ENCODE data around the gene LPAR3.
A peak's percentile ranks its signal among the peaks of the same experiment; 100 is the strongest.

LPAR3 gene

DNA sequence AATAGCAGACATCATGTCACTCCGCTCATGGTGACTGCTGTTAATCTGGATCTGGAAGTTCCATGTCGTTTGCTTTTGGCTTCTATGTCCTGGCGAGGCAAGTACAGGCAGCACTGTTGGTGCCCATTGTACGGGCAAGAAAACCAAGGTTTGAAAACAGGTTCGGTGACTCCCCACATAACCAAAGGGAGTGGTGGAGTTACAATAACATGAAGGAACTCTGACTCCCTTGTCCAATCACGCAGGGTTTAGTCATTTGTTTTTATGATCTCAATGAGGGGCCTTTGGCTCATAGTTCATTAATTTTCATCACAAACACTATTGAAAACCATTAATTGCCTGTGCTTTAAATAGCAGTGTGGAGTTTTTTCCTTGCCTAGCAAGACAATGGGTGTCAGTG lies 119.8 kb downstream of the LPAR3 start:
- no peak for DNase-seq

DNA sequence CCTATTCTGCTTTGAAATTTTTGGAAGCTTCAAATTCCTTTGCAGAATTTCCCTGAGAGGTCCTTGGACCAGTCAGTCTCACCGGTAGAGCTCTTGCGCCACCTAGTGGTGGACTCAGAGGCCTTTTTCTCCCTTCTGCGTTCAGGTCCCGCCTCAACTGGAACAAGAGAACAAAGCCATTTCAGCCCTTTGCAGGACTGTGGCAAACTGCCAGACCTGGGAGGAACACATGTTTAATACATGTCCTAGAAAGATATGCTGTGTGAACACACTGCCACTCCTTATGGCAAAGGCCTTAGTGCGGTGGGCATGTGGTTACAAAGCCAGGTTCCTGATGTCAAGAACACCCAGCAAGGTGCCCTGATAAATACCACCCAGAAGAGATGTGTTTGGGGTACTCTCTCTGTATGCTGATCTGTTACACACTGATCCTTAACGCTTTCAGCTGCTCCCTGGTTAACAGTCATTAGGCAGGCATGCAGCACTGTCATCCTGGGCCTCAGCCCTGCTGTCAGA lies 120.5 kb downstream of the LPAR3 start:
- peak; percentile 29 for DNase-seq

DNA sequence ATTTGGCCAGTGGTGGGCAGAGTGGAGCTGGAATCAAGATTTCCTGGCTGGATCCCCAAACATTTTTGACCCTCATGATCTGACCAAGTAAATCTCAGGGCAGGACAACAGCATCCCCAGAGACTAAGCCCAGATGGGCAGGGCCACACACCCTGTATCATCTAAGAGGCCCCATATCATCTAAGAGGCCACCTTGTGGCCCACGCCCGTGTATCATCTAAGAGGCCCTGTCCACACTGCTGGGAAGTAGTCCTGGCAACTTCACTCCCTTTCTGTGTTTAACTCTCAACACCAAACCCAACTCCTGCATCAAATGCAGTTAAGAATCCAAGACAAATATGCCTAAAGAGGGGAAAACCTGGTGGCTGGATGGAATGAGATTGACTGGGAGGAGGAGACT lies 121.1 kb downstream of the LPAR3 start:
- DNase-seq: no peak

DNA sequence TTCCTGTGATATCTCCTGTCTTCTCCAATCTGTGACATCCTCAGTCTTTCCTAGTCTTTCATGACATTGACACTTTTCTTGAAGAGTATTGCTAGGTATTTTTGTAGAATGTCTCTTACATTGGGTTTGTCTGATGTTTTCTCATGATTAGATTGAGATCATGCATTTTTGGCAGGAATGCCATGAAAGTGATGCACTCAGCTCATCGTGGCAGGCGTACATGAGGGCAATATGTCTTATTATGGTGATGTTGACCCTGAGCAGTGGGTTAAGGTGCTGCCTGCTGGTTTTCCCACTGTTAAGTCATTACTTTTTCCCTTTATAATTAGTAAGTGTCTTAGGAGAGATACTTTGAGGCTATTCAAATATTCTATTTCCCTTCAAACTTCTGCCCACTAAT lies 122.5 kb downstream of the LPAR3 start:
- DNase-seq: no peak

DNA sequence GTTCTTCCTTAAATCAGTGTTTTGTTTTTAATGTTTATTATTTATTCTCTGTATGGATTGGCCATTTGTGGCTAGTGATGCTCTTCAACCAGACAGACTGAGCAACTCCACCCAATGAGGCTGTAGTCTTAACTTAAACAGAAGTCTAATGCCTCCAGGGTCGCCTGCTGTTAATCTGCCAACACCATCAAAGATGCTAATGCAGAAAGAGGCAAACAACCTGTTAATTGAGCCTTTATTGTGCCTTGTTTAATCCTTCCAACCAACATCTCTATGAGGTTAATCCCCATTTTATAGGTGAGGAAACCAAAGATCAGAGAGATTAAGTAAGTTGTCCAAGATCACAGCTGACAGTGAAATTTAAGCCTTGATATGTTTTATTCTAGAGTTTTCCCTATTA lies 123.4 kb downstream of the LPAR3 start:
- DNase-seq: no peak

DNA sequence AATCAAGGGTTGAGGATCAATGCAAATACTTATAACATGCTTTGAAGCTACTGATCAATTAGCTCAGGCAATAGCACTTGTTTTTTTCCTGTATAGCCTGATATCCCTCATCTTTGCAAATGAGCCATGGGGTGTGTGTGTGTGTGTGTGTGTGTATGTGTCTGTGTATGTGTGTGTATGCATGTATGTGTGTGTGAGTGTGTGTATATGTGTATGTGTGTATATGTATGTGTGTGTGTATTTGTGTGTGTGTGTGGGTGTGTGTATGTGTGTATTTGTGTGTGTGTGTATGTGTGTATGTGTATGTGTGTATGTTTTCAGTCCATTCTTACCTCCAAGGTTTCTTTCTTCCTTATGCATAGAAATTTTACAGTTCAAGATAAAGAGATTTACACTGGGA lies 124.4 kb downstream of the LPAR3 start:
- DNase-seq: no peak

DNA sequence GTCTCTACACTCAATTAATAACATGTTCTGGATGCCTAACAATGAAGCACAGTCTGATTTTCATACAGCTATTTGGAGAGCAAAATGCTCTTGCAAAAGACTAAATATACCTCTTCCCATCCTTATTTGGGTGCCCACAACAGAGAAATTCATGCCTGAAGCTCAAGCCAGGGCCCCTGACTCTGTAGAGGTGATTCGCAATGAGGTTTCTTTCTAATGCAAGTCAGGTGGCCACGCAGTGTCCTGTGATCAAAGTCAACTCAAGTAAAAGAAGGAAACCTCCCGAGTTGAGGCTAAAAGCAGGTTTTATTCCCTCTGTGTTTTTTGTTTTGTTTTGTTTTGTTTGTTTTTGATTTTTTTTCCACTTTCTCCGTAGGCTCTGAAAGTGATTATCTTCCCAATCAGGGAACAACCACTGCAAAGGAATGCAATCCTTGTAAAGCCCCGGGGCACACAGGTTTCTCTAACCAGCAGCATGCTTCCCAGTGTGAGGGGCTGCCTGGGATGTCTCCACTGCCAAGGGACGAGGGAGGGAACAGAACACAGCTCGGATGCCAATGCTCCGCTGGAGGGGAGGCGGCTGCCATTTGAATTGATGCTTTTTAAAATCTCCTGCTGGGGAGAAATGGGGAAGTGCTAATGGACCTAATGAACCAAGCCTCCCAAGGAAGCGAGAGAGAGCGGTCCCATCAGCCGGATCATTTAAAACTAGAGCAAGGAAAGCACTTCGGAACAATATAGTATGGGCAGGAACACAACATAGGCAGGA lies 128.9 kb downstream of the LPAR3 start:
- no peak for DNase-seq

DNA sequence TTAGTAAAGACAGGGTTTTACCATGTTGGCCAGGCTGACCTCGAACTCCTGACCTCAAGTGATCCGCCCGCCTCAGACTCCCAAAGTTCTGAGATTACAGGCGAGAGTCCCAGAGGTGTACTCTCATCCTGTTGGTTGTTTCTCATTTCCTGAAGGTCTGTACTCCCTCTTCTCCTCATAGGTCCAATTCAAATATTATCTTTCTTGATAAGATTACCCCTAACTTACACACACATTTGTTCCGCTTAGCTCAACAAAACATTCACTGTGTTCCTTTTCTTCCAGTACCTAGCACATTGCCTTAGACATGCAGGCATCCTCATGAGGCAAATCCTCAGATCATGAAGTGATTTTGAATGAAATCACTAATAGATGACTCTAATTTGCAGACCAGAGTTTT lies 130.3 kb downstream of the LPAR3 start:
- no peak for DNase-seq
